ENCODE results near the gene POMP. TPM values are rescaled to one million over a fixed set of nuclear protein-coding genes. Genes with fewer than 3 reads are reported as not detected.

POMP gene
- total and polyA plus RNA-seq, 2 of the 4 experiments (the other 2 are of a cell fraction), result 60.2 to 68.4 TPM

- Histone ChIP-seq H3K36me3 (ENCODE audit: control insufficient read depth, insufficient read depth, low read length) (no peaks in the 10 kb centered on the region), H3K4me3 (ENCODE audit: insufficient read depth, low read depth, low read length) (no peak overlapping the region), H2AK9ac (replicated peaks; ENCODE audit: low read depth, low read length, poor library complexity) (no peak overlapping the region), H3K4me2 (ENCODE audit: low read depth, low read length) (no peak overlapping the region), H2BK15ac (ENCODE audit: low read depth, low read length) (no peak overlapping the region), H3K27me3 (ENCODE audit: control insufficient read depth, insufficient read depth, low read length) (no peaks in the 10 kb centered on the region), H2BK5ac (ENCODE audit: low read depth, low read length, poor library complexity, severe bottlenecking) (no peak overlapping the region), H2BK20ac (ENCODE audit: low read depth, low read length) (no peak overlapping the region), H3K79me1 (ENCODE audit: low read depth in 1 of 2, low read length in 2 of 2) (no peaks in the 10 kb centered on the region), H2AFZ (replicated peaks; ENCODE audit: low read length, poor library complexity) (no peak overlapping the region), H4K8ac (ENCODE audit: low read depth in 2 of 2, low read length in 2 of 2) (no peak overlapping the region), H4K20me1 (ENCODE audit: insufficient read depth, low read length) (no peaks in the 10 kb centered on the region), H3K9me1 (ENCODE audit: insufficient read depth, low read length) (0 out of 2 replicates have a peak, but pooled peaks cover 7% of the 10 kb centered on the region), H3K4me1 (ENCODE audit: control insufficient read depth, insufficient read depth, low read length) (peaks cover 8% of the 10 kb centered on the region), H4K5ac (ENCODE audit: low read depth, low read length) (no peak overlapping the region), H3K18ac (ENCODE audit: low read depth, low read length) (no peak overlapping the region), H3K23ac (ENCODE audit: low read depth, low read length) (no peak overlapping the region), H3K14ac (replicated peaks; ENCODE audit: low read depth, low read length) (no peak overlapping the region), H3K27ac (ENCODE audit: insufficient read depth, low read length) (no peak overlapping the region), H2BK120ac (ENCODE audit: low read depth, low read length) (no peak overlapping the region), H4K91ac (ENCODE audit: insufficient read depth, low read depth, low read length) (no peak overlapping the region), H2AK5ac (ENCODE audit: low read depth, low read length) (no peak overlapping the region), H3K9ac (ENCODE audit: low read depth, low read length) (no peak overlapping the region), H3K4ac (ENCODE audit: low read depth, low read length) (no peak overlapping the region), H3K9me3 (ENCODE audit: control insufficient read depth, insufficient read depth, low read length) (no peaks in the 10 kb centered on the region), H3K56ac (ENCODE audit: extremely low read depth, insufficient read depth, low read length) (no peak overlapping the region)
- WGBS, 2 experiments (ENCODE audit: extremely low coverage in 2 of 2, insufficient read length in 1 of 2), result no CpG with 5 or more reads among the region's 4 CpGs
- no peak for DNase-seq
- no TSS peak for BruUV-seq (replicated peaks)
- dilution Hi-C loops (cut with HindIII; ENCODE audit: low sequenced_read_pairs, unreplicated experiment) (no loop called here), in situ Hi-C loops (cut with MboI; ENCODE audit: low sequenced_read_pairs) (no loop called here), intact Hi-C loops (cut with micrococcal nuclease) (no loop called here)
- ChIA-PET CTCF (interaction anchor here (0.6 to 1.3 kb wide), 2 partner anchors 17 to 71 kb away, joined by 3 read pairs; no protein-coding TSS in a partner anchor), POLR2A (ENCODE audit: unreplicated experiment) (no interaction called here)
- TF ChIP-seq CTCF (conservative IDR thresholded peaks at IDR 0.05; ENCODE audit: low read depth, low read length) (no peak), CEBPB (IDR thresholded peaks at IDR 0.05; ENCODE audit: low read depth, low read length) (no peak), ELK1 (IDR thresholded peaks at IDR 0.05; ENCODE audit: borderline replicate concordance, low read depth, low read length) (no peak), NFE2L2 (IDR thresholded peaks at IDR 0.05; ENCODE audit: low read depth, low read length) (no peak), FOS (IDR thresholded peaks at IDR 0.05; ENCODE audit: low read depth, low read length) (no peak), RAD21 (IDR thresholded peaks at IDR 0.05; ENCODE audit: low read length) (no peak), CHD1 (IDR thresholded peaks at IDR 0.05; ENCODE audit: low read depth, low read length) (no peak), SMC3 (IDR thresholded peaks at IDR 0.05; ENCODE audit: low read depth, low read length) (no peak), RCOR1 (IDR thresholded peaks at IDR 0.05; ENCODE audit: insufficient replicate concordance, low read length) (no peak)
- ATAC-seq (ENCODE audit: low read depth), result no peak
Observed at GRCh38 chr13:28628241-28628640, 30.7 kb upstream of the POMP start.

All from IMR-90 (cell line).